HG03045 (cell line): ENCODE measurements around the gene PTPRD.

Source experiments
- ATAC-seq: cut with Tn5 transposase; IDR thresholded peaks from one replicate; pipeline ENCODE4 v1.9.1; 2021; ENCODE audit warnings: mild to moderate bottlenecking, moderate library complexity; ENCODE audit not compliant: unreplicated experiment

The PTPRD gene

GRCh38 chr9:8643896-8644295 is 1968.9 kb downstream of the PTPRD start:
- ATAC-seq: no peak

DNA sequence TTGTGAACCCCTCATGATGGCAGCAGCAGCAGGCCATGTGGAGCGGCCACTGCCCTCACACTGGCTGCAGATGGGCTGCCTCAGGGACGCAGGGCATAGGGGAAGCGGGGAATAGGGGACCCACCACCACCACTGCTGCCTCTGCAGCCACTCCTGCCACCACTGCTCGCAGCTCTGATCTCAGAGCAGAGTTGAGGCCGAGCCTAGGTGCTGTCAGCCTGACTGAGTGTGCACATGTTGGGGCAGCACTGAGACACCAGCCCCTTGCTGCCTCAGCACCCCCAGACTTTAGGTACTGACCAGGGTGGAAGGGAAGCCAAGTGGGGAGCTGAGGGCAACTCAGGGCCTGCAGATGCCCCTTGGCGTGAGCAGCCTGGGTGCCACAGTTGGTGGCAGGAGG is 1969.3 kb downstream of the PTPRD start:
- no peak for ATAC-seq

DNA sequence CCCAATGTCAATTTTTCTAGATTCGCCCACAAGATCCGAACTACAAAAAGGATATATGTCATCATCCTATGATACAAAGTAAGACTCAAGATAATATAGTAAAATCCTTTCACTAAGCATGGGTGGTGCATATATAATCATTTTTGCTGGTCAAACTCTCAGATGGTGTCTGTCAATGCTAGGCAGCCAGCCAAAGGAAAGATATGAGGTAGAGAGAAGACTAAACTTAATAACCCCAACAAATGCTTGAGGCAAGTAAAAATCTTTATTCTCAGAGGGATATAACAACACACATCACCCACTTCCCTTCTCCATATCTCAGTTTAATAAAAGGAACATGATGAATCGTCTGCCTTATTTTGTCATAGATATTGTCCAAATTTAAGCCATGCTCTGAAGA is 1972.0 kb downstream of the PTPRD start:
- ATAC-seq: no peak

GRCh38 chr9:8637626-8638025 is 1975.2 kb downstream of the PTPRD start:
- ATAC-seq: no peak

DNA sequence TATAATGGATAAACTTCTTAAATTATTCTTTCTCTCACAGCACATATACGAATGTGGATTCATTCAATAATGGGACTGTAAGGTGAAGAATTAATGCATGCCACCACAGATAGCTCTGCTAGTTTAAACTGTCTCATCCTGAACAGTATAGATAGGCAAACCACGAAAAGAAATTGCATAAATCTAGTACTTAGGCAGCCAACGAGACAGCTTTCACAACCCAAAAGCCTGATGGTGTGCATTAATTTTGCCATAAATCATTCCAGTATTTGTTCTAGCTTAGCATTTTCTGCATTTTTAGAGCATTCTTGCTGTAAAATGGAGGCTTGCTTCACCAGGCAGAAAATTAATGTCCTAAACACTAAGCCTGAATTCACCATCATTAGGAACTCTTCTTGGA is 1979.0 kb downstream of the PTPRD start:
- ATAC-seq: no peak

DNA sequence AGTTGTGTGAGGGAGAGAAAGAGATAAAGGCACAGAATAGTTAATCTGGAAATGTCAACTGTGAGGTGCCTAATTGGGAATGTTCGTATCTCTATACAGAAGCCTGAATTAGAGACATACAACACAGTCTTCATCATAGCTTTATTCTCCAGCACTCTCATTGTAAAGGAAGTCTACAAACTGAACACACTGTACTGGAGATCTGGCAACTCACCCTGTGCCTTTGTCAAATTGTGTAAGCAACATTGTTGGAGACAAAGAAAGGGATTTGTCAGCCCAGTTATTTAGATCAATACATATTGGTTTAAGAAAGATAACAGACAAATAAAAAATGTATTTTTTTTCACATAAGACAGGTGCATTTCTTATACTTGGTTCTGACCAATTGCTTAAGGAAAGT is 1980.3 kb downstream of the PTPRD start:
- no peak for ATAC-seq

- no peak for ATAC-seq
Measured at GRCh38 chr9:8628791-8629190, 1984.0 kb downstream of the PTPRD start.

DNA sequence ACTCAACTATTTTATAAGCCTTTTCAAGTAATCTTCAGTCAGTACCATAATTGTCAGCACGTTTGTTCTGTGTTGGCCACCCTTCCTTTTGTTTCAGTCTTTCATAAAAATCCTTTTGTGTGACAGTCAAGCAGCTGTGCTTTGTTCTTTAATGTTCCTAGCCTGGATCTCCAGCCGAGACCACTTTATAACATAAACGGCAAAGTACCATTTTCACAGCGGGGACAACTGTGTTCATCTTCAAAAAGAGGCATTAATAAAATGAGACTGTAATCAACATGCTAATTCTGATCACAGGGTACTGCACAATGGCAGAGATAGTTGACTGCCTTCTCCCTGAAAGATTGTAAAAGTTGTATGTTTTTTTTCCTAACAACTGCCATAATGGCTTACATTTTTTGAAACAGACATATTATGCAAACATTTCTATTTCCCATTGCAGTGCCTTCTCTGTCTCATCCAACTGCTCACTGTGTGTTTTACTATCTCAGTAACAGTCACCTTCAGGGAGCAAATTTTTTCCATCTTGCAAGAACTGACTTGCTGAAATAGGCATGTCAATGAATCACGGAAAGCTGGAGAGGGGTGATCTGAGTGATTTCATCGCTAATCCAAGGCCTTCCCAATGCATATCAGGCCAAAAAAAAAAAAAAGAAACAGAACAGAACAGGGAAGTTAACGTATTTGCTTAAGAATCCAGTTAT is 1984.7 kb downstream of the PTPRD start:
- no peak for ATAC-seq

- ATAC-seq: no peak
Measured at GRCh38 chr9:8622871-8623270, 1989.9 kb downstream of the PTPRD start.

DNA sequence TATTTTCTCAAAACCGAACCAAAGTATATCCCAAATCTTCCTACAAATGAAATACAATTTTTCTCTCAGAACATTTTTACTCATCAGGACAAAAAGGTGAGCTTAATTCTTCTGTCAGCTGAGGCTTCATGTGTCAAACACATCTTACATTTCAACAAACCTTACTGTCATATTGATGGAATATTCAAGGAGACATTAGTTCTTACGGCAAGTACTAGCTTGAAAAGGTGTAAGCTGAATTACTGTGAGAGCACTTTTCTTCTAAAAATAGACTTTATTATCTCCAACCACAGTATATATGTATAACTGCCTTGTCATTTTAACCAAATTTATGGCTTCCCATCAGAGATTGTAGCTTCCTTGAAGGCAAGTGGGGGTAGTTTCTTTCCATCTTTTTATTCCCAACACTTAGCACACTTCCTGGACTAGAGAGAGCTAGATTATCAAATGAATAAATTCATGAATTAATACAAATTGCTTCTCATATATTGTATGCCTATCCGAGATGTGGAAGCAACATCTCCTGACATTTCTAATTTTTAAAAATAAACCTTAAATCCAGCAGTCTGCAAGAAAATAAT is 1990.5 kb downstream of the PTPRD start:
- no peak for ATAC-seq

DNA sequence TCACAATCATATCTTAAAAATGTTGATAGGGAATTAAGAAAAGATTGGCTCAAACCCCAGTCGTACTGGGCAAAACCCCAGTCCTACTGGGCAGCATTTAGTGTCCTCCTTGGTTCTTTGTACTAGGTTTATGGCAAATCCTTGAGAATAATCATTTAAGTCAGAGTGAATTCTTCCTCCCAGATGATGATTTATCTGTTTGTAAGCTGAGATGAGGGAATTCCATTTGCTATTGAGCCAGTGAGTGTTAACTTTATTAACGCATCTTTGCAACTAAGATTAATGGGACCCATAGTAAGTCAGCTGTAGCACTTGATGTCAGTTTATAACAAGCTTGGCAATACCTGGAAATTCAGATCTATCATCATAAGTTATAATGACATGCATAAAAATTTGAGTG is 1991.4 kb downstream of the PTPRD start:
- ATAC-seq: no peak

DNA sequence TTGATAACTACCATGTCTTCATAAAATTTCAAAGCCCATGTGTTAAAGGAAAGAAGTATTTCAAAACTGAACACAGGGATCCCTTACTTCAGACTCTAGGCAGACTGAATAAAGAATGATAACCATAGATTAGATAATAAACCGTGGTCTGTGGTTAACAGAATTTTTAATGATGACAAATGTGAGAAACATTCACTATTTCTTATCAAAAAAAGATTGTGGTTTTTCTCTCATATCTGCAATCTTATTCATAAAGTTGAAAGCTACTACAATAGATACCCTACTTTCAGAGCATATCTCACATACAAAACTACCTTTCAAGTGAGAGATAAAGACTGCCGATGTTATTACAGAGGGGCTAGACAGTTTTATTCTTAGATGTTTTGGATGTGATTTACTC is 1996.4 kb downstream of the PTPRD start:
- ATAC-seq: no peak

- ATAC-seq: no peak
Measured at GRCh38 chr9:8614926-8615440, 1997.8 kb downstream of the PTPRD start.

DNA sequence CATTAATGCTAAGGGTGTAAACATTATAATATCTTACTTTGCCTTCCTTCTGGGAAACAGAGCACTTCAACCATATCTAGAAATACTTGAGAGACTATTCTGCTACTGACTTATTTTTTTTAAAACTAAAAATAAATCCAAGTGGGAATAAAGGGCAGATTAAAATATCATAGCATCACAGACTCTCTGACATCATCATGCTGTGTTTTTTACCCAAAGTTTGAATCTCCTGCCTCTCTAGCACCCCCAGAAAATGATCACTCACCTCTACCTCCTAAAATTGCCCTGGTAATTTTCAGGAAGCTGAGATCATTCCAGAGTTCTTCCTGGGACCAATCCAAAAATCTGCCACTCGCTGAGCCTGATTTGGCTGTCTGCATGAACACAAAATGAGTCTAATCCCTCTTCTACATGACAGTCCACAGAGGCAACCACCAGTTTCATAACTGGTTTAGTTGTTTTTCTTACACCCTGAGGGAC is 1999.4 kb downstream of the PTPRD start:
- ATAC-seq: no peak

- no peak for ATAC-seq
Measured at GRCh38 chr9:8611153-8611552, 2001.6 kb downstream of the PTPRD start.

GRCh38 chr9:8610256-8610655 is 2002.5 kb downstream of the PTPRD start:
- ATAC-seq: no peak

DNA sequence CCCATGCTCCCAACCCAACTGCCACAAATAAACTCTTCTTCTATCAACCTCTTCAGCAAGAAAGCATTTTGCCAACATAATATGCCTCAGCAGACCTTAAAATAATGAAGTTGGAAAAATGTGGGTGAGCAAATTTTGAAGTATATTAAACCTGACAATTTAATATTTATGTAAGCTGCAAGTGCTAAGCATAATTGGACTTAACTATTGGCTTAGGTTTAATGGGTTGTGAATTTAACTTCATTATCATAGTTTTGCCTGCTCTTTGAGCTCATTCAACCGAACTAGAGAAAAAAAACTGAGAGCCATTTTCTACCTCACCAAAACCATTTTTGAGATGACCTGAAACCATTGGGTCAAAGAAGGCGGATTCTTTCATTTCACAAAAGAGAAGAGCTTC is 2007.7 kb downstream of the PTPRD start:
- no peak for ATAC-seq

DNA sequence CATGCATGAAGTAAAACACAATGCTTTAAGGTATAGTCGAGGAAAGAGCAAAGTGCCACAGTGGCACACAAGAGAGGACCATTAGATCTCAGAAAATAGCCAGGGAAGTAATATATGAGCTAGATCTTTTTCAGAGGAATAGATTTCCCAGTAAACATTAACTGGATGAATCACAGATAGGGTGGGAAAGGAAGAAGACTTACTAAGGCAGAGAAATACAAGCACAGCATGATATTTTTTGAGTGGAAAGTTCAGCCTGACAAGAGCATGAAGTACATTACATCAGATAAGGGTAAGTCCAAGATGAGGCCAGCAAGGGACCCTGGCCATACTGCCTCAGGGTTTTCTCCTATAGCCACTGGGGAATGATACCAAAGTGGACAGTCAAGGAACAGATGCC is 2008.6 kb downstream of the PTPRD start:
- ATAC-seq: no peak

DNA sequence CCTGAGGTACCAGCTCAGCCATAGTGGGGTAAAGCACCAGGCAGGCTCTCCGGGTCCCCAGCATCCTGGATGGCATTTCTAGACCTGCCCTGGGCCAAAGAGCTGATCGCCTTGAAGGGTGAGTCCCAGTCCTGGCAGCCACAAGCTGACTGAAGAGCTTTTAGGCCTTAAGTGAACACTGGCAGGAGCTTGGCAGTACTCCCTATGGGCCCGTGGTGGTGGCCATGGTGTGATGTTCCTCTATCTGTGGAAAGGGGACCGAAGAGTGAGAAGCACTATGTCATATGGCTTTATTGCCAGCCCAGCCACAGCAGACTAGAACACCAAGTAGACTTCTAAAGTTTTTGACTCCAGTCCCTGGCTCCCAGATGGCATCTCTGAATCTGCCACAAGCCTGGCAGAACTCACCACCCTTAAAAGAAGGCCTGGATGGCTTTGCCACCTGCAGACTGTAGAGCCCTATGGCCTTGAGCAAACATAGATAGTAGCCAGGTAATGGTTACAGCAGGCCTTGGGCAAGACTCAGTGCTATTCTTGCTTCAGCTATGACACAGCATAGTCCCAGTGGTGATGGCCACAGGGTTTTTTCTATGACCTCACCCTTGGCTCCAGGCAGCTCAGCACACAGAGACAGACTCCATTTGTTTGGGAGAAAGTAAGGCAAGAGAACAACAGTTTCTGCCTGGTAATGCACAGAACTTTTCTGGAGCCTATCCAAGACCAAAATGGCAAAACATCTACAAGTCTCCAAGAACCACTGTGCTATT is 2011.7 kb downstream of the PTPRD start:
- no peak for ATAC-seq

DNA sequence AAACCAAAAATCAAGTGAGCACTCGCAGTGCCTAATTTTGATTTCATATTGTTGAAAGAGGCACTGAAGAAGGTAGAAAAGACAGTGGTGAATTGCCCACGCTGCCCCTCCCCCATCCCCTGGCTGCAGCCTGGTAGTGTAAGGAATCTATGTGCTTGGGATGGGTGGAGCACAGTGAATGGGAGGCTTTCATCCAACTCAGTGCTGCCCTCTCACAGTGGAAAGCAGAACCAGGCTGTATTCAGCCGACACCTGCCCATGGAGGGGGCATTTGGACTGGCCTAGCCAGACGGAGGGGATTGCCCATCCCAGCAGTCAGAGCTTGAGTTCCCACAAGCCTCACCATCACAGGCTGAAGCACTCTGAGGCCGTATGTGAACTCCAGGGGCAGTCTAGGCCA is 2012.9 kb downstream of the PTPRD start:
- no peak for ATAC-seq

GRCh38 chr9:8589476-8589875 is 2023.3 kb downstream of the PTPRD start:
- no peak for ATAC-seq

DNA sequence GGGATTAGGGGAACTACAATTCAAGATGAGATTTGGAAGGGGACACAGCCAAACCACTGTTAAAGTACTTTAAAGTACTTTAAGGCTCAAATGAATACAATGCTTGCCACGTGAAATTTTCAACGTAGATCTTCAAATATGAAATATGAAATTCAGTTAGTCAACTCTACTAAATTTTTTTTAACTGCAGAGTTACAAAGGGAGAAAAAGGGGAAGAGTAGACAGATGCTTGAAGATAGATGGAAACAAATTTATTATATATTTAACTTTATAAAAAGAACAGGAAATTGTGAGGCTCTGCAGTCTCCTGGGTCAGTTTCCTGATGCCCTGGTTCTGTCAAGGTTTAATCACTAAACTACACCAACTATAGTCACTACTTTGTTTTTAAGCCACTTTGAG is 2027.8 kb downstream of the PTPRD start:
- ATAC-seq: no peak
